Measurements from ENCODE around the gene STK17B. TPM values are rescaled to one million over a fixed set of nuclear protein-coding genes. Genes with fewer than 3 reads are reported as not detected.

STK17B gene
- total RNA-seq, 3 donors from 2014 or later, result 30.3 to 55.7 (median 55.1) TPM

DNA sequence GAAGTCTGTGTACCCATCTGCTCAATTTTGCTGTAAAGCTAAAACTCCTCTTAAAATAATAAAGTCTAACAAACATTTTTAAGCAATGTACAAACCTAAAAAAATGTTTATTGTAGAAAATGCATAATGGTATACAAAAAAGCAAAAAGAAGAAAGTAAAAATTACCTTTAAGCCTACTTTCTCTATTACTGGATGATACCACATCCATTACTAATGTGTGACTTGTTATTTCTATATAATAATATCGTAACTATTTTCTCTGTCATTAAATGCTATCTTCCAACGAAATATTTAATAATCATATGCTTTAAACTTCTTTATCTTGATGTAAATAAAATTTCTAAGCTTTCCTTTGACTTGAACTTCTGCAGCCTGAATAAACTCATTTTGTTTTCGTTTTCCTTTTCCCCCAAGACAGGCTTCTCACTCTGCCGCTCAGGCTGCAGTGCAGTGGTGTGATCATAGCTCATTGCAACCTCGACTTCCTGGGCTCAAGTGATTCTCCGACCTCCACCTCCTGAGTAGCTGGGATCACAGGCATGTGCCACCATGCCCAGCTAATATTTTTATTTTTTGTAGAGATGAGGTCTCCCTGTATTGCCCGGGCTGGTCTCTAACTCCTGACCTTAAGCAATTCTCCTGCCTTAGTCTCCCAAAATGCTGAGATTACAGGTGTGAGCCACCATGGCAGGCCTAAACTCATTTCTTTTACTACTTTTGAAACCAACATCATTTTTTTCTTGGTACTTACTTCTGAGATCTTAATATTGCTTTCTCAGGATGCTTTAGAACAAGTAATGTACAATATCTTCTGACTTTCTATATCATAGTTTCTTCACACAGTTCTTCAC is 84.6 kb downstream of the STK17B start:
- Histone ChIP-seq H3K4me3 (no peak overlapping the region), H3K36me3 (ENCODE audit: low read depth) (no peaks in the 10 kb centered on the region), H3K9me3 (peaks cover 4% of the 10 kb centered on the region), H3K4me1 (ENCODE audit: low read depth) (peaks cover 3% of the 10 kb centered on the region)
- DNase-seq (no peak), ATAC-seq (no peak)
- intact Hi-C loops (cut with DNase I, micrococcal nuclease), result no loop called here
- no peak for TF ChIP-seq CTCF (IDR thresholded peaks at IDR 0.05)

- Histone ChIP-seq H3K36me3 (ENCODE audit: low read depth) (no peaks in the 10 kb centered on the region), H3K9me3 (peaks cover 4% of the 10 kb centered on the region), H3K4me3 (no peak overlapping the region), H3K4me1 (ENCODE audit: low read depth) (peaks cover 3% of the 10 kb centered on the region)
- no peak for TF ChIP-seq CTCF (IDR thresholded peaks at IDR 0.05)
- intact Hi-C loops (cut with DNase I, micrococcal nuclease), result no loop called here
- no peak for ATAC-seq
- DNase-seq, result no peak
Measured at GRCh38 chr2:196083601-196084000, 87.8 kb downstream of the STK17B start.

Other genes starting within 250 kb of the STK17B start
- 1 to 10 TPM; 3.0 to 9.3 (median 5.5) TPM for gene DNAH7, start 102.7 kb downstream of the STK17B start, total RNA-seq